Loucy (cell line): ENCODE results near the gene CYBRD1.

Experiments
- H2AFZ ChIP-seq: fragments of 200-600 bp; sonication (generic); 2 replicates; pipeline ENCODE4 v1.6.0; 2016; ENCODE audit warnings: antibody characterized with exemption, mild to moderate bottlenecking, low read length, moderate library complexity
- H3F3A ChIP-seq: fragments of 200-600 bp; 2 replicates; pipeline ENCODE4 v1.6.0; 2016; ENCODE audit warnings: antibody characterized with exemption, low read depth, mild to moderate bottlenecking
- H3K27me3 ChIP-seq: fragments of 200-600 bp; sonication (generic); 2 replicates; pipeline ENCODE4 v1.6.1; 2014; ENCODE audit warnings: low read length, mild to moderate bottlenecking; ENCODE audit not compliant: insufficient read depth, poor library complexity, severe bottlenecking
- H3K36me3 ChIP-seq: fragments of 200-600 bp; sonication (generic); 2 replicates; pipeline ENCODE4 v1.6.1; 2016; ENCODE audit warnings: low read length; ENCODE audit not compliant: insufficient read depth
- H3K4me1 ChIP-seq: fragments of 200-600 bp; sonication (generic); 2 replicates; pipeline ENCODE4 v1.5.1; 2014; ENCODE audit warnings: low read length, mild to moderate bottlenecking; ENCODE audit not compliant: insufficient read depth, poor library complexity, severe bottlenecking
- H3K4me2 ChIP-seq: fragments of 200-600 bp; sonication (generic); 2 replicates; pipeline ENCODE4 v1.6.0; 2014; ENCODE audit warnings: antibody characterized with exemption, low read length, low read depth, mild to moderate bottlenecking; ENCODE audit not compliant: poor library complexity, severe bottlenecking
- H3K4me3 ChIP-seq: fragments of 200-600 bp; sonication (generic); 2 replicates; pipeline ENCODE4 v1.5.1; 2014; ENCODE audit warnings: low read length, mild to moderate bottlenecking, mixed read lengths; ENCODE audit not compliant: poor library complexity, severe bottlenecking
- H3K79me2 ChIP-seq: fragments of 200-600 bp; sonication (generic); 2 replicates; pipeline ENCODE4 v1.6.1; 2014; ENCODE audit warnings: low read length; ENCODE audit not compliant: insufficient read depth
- H3K9ac ChIP-seq: fragments of 200-600 bp; sonication (generic); 2 replicates; pipeline ENCODE4 v1.6.0; 2014; ENCODE audit warnings: mild to moderate bottlenecking, low read depth, low read length, moderate library complexity; ENCODE audit not compliant: poor library complexity, severe bottlenecking
- H3K9me2 ChIP-seq: fragments of 200-600 bp; sonication (generic); replicated peaks from 2 replicates; pipeline ENCODE4 v1.6.1; 2016; ENCODE audit warnings: low read depth, low read length, mixed read lengths
- H3K9me3 ChIP-seq: fragments of 200-600 bp; sonication (generic); 2 replicates; pipeline ENCODE4 v1.6.1; 2014; ENCODE audit warnings: mild to moderate bottlenecking, antibody characterized with exemption, low read length, low read depth; ENCODE audit not compliant: insufficient read depth
- H4K20me1 ChIP-seq: fragments of 200-600 bp; sonication (generic); 2 replicates; pipeline ENCODE4 v1.6.0; 2014; ENCODE audit warnings: antibody characterized with exemption, low read length, mild to moderate bottlenecking; ENCODE audit not compliant: insufficient read depth, poor library complexity, severe bottlenecking
- CTCF ChIP-seq: fragments of 200-600 bp; sonication (generic); conservative IDR thresholded peaks from 2 replicates; pipeline ENCODE4 v1.5.1; 2014; ENCODE audit warnings: mild to moderate bottlenecking, antibody characterized with exemption, low read length
- EZH2phosphoT487 ChIP-seq: fragments of 200-600 bp; IDR thresholded peaks from 2 replicates; pipeline ENCODE4 v1.6.1; 2018; ENCODE audit warnings: antibody characterized with exemption, mild to moderate bottlenecking, moderate library complexity, borderline replicate concordance

Gene CYBRD1

GRCh38 chr2:171578127-171578803, 56.0 kb downstream of the CYBRD1 start:
- no peaks in the 10 kb centered on the region for H3K27me3 ChIP-seq
- no peaks in the 10 kb centered on the region for H3K9me2 ChIP-seq
- no peak overlapping the region for H3K4me3 ChIP-seq
- no peak overlapping the region for H3K9ac ChIP-seq
- H3F3A ChIP-seq: no peaks in the 10 kb centered on the region
- no peaks in the 10 kb centered on the region for H3K79me2 ChIP-seq
- no peaks in the 10 kb centered on the region for H4K20me1 ChIP-seq
- H3K36me3 ChIP-seq: no peaks in the 10 kb centered on the region
- H3K9me3 ChIP-seq: no peaks in the 10 kb centered on the region
- no peak overlapping the region for H3K4me2 ChIP-seq
- TF ChIP-seq EZH2phosphoT487 (no peak), CTCF (no peak)
- H3K4me1 ChIP-seq: no peaks in the 10 kb centered on the region
- no peak overlapping the region for H2AFZ ChIP-seq

GRCh38 chr2:171579481-171579880, 57.2 kb downstream of the CYBRD1 start:
- H3F3A ChIP-seq: no peaks in the 10 kb centered on the region
- H3K9me3 ChIP-seq: no peaks in the 10 kb centered on the region
- H3K9me2 ChIP-seq: no peaks in the 10 kb centered on the region
- no peak overlapping the region for H3K4me3 ChIP-seq
- H3K4me1 ChIP-seq: no peaks in the 10 kb centered on the region
- H3K79me2 ChIP-seq: no peaks in the 10 kb centered on the region
- H3K27me3 ChIP-seq: no peaks in the 10 kb centered on the region
- no peaks in the 10 kb centered on the region for H3K36me3 ChIP-seq
- TF ChIP-seq CTCF: no peak
- TF ChIP-seq EZH2phosphoT487: no peak
- H3K9ac ChIP-seq: no peak overlapping the region
- H2AFZ ChIP-seq: no peak overlapping the region
- no peaks in the 10 kb centered on the region for H4K20me1 ChIP-seq
- H3K4me2 ChIP-seq: no peak overlapping the region

GRCh38 chr2:171583566-171583965, 61.3 kb downstream of the CYBRD1 start:
- Histone ChIP-seq H3F3A (no peaks in the 10 kb centered on the region), H3K79me2 (no peaks in the 10 kb centered on the region), H3K27me3 (no peaks in the 10 kb centered on the region), H3K4me3 (no peak overlapping the region), H3K9ac (no peak overlapping the region), H2AFZ (no peak overlapping the region), H4K20me1 (no peaks in the 10 kb centered on the region), H3K9me3 (no peaks in the 10 kb centered on the region), H3K4me2 (no peak overlapping the region), H3K9me2 (no peaks in the 10 kb centered on the region), H3K36me3 (no peaks in the 10 kb centered on the region), H3K4me1 (no peaks in the 10 kb centered on the region)
- TF ChIP-seq CTCF (no peak), EZH2phosphoT487 (no peak)
